ENCODE results near the gene CHCHD1.

Gene CHCHD1

DNA sequence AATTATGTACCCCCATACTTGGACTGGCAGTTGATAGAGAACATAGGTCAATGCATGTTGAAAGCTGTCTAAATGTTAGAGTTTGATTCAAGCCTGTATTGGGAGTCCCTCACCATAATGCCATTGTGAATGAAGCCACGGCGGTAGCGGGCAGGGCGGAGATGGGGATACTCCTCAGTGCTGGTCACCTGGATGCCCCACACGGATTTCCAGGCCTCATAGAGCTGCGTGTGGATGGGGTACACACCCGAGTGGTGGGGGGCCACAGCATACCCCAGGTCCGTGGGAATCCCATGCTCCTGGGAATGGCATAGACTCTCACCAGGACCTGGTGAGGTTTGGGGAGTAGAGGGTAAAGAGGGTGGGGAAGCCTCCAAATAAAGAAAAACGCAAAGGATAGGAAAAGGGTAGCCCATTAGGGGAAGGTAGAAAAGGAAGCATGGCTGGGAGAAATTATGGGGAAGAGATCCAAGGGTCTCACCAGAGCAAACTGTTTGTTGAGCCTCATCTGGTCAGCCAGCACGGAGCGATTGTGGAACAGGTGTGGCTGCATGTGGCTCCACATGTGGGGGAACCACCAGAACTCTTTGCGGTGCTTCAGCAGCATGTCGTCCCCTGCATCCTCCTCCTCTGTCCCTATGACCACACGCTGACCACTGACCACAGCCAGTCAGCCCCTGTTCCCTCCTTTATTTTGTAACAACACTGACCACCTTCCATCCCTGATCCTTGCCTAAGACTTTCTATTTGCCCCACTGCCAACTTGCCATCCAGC is 24.5 kb downstream of the CHCHD1 start:
- peaks cover 94% of the 10 kb centered on the region for H3K36me3 Mint-ChIP-seq (ENCODE audit: low read depth)
- intact Hi-C loops (cut with micrococcal nuclease), result no loop called here
- H3K4me1 Mint-ChIP-seq (ENCODE audit: low read depth), result peaks cover 79% of the 10 kb centered on the region

DNA sequence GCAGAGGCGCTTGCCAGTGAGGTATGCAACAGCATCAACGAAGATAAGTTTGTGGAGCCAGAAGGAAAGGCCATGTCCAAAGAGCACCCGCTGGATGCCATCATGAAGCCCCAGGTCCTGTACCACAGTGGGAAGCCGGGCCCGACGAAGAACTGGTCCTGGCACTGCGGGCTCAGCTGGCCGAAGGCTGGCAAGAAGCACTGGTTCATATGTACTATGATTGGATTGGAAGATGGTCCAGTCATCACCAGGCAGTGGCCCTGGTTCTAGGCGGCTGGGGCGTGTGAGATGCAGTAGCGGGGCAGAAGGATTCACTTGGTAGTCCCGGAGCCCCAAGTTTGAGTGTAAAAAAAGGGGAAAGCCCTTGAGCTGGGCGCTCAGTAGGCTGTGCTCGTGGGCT is 25.6 kb downstream of the CHCHD1 start:
- Mint-ChIP-seq H3K4me3 (peak overlapping the region; percentile 43), H3K27ac (peak overlapping the region; percentile 68), H3K36me3 (ENCODE audit: low read depth) (peaks cover 83% of the 10 kb centered on the region), H3K4me1 (ENCODE audit: low read depth) (peaks cover 77% of the 10 kb centered on the region), H3K27me3 (no peaks in the 10 kb centered on the region), H3K9me3 (no peaks in the 10 kb centered on the region)
- intact Hi-C loops (cut with micrococcal nuclease), result no loop called here

More for the DNA sequence above, 24.5 kb downstream of the CHCHD1 start:
- Mint-ChIP-seq H3K4me3 (peak overlapping the region; percentile 43), H3K9me3 (no peaks in the 10 kb centered on the region), H3K27ac (peak overlapping the region; percentile 68), H3K27me3 (no peaks in the 10 kb centered on the region)

DNA sequence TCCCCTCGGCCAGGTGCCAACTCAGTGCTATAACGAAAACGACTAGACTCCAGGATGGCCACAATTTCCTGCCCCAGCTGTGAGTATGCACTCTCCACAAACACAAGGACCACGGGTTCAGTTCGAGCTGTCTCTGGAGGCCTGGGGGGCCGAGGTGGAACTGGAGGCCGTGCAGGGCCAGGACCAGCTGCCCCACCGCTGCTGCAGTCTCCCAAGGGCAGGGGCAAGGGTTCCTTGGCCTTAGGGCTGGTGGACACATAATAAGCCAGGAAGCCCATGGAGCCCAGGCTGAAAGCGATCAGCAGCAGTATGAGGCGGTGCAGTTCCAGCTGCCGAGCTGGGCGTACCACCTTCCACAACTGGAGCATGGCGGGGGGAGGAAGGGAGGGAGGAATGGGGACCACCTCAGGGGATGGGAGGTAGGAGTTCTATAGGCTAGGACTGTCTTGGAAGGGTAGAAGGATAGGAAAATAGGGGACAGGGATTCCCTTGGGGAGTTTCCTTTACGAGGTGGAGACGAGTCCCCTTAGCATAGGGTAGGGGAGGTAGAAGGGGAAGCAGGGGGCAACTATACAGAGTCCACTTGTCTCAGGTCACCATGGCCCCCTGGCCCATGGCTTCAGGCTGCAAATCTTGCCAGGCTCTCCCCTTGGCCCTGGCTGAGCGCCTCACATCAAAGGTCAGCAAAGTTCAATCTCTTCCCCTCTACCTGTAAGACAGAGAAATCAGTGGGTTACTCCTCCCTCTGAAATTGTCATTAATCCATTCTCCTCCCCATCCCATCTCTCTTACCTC is 26.4 kb downstream of the CHCHD1 start:
- Mint-ChIP-seq H3K4me1 (ENCODE audit: low read depth) (peaks cover 77% of the 10 kb centered on the region), H3K9me3 (no peaks in the 10 kb centered on the region), H3K4me3 (no peak overlapping the region)

DNA sequence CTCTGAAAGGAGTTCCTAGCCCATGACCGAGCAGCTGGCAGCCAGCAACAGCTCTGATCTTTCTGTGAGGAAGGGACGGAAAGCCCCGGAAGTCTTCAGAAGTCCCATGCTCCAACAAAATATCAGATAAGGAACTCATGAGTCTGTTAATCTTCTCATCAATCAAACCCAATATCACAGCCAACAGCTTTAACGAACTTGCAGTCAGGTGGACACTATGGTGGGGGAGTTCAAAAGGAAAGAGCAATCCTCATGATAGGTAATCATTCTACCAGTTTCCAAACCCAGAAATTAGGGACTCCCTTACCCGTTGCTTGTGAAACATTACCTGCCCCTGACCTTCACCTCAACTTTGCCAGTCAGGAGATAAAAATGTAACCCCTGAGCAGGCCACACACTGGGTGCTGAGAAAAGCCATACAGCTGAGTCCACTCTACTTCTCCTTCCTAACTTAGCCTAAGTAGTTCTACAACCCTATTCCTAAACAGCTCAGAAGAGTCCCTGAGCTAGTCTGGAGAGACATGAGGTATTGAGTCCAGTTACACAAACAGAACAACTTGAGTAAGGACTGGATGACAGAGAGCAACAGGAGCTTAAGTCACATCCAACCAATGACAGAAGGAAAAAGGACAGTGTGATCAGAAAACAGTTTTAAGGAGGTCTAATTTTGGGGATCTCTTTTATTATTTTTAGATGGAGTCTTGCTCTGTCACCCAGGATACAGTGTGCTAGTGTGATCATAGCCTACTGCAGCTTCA is 27.4 kb downstream of the CHCHD1 start:
- Mint-ChIP-seq H3K27me3 (no peaks in the 10 kb centered on the region), H3K4me3 (peak overlapping the region; percentile 33), H3K4me1 (ENCODE audit: low read depth) (peaks cover 74% of the 10 kb centered on the region), H3K27ac (peak overlapping the region; percentile 85), H3K9me3 (no peaks in the 10 kb centered on the region), H3K36me3 (ENCODE audit: low read depth) (peaks cover 82% of the 10 kb centered on the region)
- intact Hi-C loops (cut with micrococcal nuclease), result no loop called here

More for the DNA sequence above, 26.4 kb downstream of the CHCHD1 start:
- Mint-ChIP-seq H3K36me3 (ENCODE audit: low read depth) (peaks cover 83% of the 10 kb centered on the region), H3K27me3 (no peaks in the 10 kb centered on the region), H3K27ac (peak overlapping the region; percentile 85)
- intact Hi-C loops (cut with micrococcal nuclease), result no loop called here

DNA sequence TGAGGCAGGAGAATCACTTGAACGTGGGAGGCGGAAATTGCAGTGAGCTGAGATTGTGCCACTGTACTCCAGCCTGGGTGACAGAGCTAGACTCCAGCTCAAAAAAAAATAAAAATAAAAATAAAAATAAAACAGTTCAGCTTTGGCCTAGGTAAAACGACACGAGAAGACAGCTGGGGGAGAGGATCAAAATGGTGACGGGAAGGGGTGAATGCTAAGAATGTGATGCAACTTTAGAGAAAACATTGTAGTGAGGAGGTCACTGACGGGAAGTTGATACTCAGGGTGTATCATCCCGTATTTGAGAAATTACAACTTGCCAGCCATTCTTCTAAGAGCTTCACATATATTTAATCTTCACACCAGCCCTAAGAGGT is 28.5 kb downstream of the CHCHD1 start:
- peaks cover 79% of the 10 kb centered on the region for H3K36me3 Mint-ChIP-seq (ENCODE audit: low read depth)
- intact Hi-C loops (cut with micrococcal nuclease), result loop anchor here (2.0 kb wide), 1 partner anchor 38 kb away; a partner anchor contains a TSS
- H3K27ac Mint-ChIP-seq, result peak overlapping the region; percentile 85
- H3K9me3 Mint-ChIP-seq, result no peaks in the 10 kb centered on the region
- peak overlapping the region; percentile 84 for H3K4me3 Mint-ChIP-seq
- H3K27me3 Mint-ChIP-seq, result no peaks in the 10 kb centered on the region
- H3K4me1 Mint-ChIP-seq (ENCODE audit: low read depth), result peaks cover 77% of the 10 kb centered on the region

DNA sequence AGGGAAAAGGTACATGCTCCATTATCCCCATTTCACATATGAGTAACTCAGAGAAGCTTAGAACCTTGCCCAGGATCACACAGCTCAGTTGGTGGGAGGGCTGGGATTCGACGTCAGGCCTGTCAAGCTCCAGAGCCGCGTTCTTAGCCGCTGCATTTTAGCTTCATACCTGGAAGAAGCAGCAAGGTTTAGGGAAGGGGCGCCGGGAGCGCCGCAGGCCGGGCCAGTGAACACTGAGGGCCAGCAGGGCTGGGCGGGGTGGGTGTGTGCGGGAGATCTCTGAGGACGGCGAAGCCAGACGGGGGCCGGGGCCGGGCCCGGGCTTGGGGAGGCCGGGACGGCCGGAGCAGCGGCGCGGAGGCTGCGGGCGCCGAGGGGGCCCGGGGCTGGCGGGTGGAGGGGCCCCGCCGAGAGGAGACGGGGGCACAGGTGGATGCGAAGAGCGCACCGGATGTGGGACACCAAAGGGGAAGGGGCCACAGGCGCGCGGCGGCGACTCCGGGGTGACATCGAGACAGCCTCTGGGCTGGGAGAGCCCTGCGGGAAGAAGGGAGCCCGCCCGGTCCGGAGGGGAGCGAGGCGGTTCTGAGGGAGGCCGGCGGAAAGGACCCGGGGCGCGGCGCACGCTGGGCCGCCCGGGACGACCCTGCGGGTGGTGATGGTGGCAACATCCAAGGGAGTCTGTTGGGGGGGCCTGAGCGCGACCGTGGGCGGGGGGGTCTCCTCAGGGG is 29.1 kb downstream of the CHCHD1 start:
- H3K4me1 Mint-ChIP-seq (ENCODE audit: low read depth), result peaks cover 74% of the 10 kb centered on the region
- peak overlapping the region; percentile 84 for H3K4me3 Mint-ChIP-seq
- no peaks in the 10 kb centered on the region for H3K9me3 Mint-ChIP-seq
- intact Hi-C loops (cut with micrococcal nuclease), result loop anchor here (2.0 kb wide), 1 partner anchor 38 kb away; a partner anchor contains a TSS
- no peaks in the 10 kb centered on the region for H3K27me3 Mint-ChIP-seq
- peaks cover 74% of the 10 kb centered on the region for H3K36me3 Mint-ChIP-seq (ENCODE audit: low read depth)
- peak overlapping the region; percentile 85 for H3K27ac Mint-ChIP-seq

DNA sequence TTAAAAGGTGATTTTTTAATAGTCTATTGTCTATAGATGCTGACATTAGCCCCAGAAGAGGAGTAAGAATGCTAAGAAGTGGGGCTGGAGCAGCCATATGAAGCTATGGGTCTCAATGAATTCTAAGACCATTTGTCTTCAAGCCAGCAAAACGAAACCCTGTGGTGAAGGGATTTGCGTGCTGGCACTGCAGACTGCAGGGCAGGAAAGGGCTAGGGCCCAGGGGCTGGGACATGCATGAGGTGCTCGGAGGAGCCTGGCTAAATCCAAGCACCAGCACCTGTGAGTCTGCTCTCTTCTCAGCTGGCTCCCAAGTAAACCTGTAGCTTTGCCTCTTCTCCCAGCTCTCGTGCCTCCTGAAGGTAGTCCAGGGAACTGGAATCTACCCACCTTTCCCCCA is 30.8 kb downstream of the CHCHD1 start:
- peaks cover 74% of the 10 kb centered on the region for H3K4me1 Mint-ChIP-seq (ENCODE audit: low read depth)
- intact Hi-C loops (cut with micrococcal nuclease), result no loop called here
- peak overlapping the region; percentile 85 for H3K27ac Mint-ChIP-seq
- peaks cover 69% of the 10 kb centered on the region for H3K36me3 Mint-ChIP-seq (ENCODE audit: low read depth)
- no peak overlapping the region for H3K4me3 Mint-ChIP-seq
- H3K9me3 Mint-ChIP-seq, result no peaks in the 10 kb centered on the region
- no peaks in the 10 kb centered on the region for H3K27me3 Mint-ChIP-seq

DNA sequence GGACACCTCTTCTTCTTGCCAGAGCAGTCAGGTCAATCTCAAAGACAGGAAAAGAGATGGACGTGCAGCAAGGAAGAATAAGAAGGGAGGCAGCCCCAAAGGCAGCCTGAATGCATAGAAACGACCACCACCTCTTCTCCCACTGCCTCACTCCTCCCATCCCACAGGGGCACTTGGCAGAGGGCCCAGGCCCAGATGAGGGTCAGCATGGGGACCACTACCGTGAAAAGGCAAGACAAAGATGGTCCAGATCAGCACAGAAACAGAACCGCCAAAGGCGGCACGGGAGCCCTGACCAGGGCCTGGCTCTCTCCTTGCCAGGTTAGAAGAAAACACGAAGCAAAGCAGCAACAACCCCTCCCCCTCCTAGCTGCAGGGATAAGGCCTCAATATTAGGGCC is 31.5 kb downstream of the CHCHD1 start:
- Mint-ChIP-seq H3K4me3 (no peak overlapping the region), H3K4me1 (ENCODE audit: low read depth) (peaks cover 74% of the 10 kb centered on the region), H3K36me3 (ENCODE audit: low read depth) (peaks cover 67% of the 10 kb centered on the region), H3K9me3 (no peaks in the 10 kb centered on the region), H3K27ac (peak overlapping the region; percentile 85), H3K27me3 (no peaks in the 10 kb centered on the region)
- intact Hi-C loops (cut with micrococcal nuclease), result no loop called here

DNA sequence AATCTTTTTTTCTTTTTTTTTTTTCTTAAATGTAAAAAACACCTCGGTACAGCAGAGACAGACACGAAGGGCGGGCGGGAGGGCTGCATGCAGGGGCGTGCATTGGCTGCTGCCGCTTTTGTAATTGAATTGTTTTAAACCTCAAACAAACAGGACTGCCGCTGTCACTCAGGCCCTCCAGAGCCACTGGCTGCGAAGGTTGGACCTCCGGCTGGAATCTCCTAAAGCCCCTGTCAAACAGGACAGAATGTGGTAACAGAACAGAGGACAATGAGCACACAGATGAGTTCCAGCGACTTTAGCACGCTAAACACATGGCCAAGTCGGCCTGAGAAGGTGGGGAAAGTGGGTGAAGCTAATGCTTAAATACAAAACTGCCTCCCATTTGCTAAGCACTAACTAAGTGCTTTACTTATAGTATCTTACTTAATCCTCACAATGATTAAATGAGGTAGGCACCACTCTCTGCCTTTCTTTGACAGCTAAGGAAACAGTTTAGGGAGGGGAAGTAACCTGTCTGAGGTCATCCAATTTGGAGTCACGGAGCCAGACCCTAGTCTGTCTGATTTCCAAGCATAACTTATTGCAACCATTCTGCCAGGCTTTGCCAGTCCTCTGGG is 32.5 kb downstream of the CHCHD1 start:
- H3K36me3 Mint-ChIP-seq (ENCODE audit: low read depth), result peaks cover 56% of the 10 kb centered on the region
- peak overlapping the region; percentile 7 for H3K27ac Mint-ChIP-seq
- H3K4me1 Mint-ChIP-seq (ENCODE audit: low read depth), result peaks cover 74% of the 10 kb centered on the region
- no peaks in the 10 kb centered on the region for H3K9me3 Mint-ChIP-seq
- H3K4me3 Mint-ChIP-seq, result no peak overlapping the region
- no peaks in the 10 kb centered on the region for H3K27me3 Mint-ChIP-seq
- intact Hi-C loops (cut with micrococcal nuclease), result no loop called here

DNA sequence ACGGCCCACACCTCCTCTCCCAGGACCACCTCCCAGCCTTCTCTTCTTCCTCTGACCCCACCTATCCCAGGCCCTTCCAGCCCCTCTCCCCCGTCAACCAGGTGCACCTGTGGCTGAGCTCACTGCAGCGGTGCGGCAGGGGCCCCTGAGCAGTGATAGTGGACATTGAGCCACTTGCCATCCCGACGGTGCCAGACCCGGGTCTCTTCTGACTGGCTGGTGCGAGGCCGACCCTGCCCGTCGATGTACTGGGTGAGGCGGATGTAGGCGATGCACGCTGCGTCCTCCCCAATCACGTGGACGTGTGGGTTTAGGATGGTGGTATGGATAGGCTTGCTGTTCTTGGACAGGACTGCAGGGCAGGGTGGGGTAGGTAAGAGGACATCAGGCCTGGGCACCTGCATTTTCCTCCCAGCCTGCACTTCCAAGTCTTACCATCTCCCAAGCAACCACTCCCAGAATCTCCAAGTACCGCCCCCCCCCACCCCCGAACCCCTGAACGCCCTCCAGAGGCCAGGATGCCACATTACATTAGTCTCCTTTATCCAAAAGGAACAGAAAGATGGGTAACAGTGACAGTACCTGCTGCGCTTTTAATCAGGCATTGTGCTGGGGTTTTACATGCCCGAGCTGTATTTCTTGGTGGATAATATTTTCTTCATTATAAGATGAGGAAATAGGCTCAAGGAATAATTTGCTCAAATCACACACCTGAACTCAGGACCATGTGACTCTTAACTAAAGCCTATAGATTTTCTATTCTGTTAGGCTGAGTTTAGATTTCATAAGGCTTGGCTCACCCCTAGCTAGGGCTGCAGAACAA is 33.3 kb downstream of the CHCHD1 start:
- H3K27me3 Mint-ChIP-seq, result no peaks in the 10 kb centered on the region
- H3K9me3 Mint-ChIP-seq, result no peaks in the 10 kb centered on the region
- H3K27ac Mint-ChIP-seq, result peak overlapping the region; percentile 87
- peaks cover 74% of the 10 kb centered on the region for H3K4me1 Mint-ChIP-seq (ENCODE audit: low read depth)
- no peak overlapping the region for H3K4me3 Mint-ChIP-seq
- intact Hi-C loops (cut with micrococcal nuclease), result no loop called here
- peaks cover 49% of the 10 kb centered on the region for H3K36me3 Mint-ChIP-seq (ENCODE audit: low read depth)

DNA sequence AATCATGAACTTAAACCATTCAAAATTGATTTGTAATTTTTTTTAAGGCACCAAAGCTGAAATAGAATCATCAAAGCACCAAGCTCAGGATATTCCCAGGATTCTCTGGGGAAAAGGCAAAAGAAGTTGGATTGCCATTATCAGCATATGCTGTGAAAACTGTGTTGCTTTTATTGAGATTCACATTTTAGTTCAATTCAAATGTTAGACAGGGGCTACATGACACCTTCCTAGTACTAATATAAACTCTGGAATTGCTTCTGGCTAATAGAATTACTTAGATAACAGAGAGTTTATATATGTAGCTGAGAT is 33.8 kb downstream of the CHCHD1 start:
- no peaks in the 10 kb centered on the region for H3K9me3 Mint-ChIP-seq
- intact Hi-C loops (cut with micrococcal nuclease), result no loop called here
- H3K36me3 Mint-ChIP-seq (ENCODE audit: low read depth), result peaks cover 43% of the 10 kb centered on the region
- H3K4me3 Mint-ChIP-seq, result peak overlapping the region; percentile 1
- no peaks in the 10 kb centered on the region for H3K27me3 Mint-ChIP-seq
- H3K4me1 Mint-ChIP-seq (ENCODE audit: low read depth), result peaks cover 70% of the 10 kb centered on the region
- H3K27ac Mint-ChIP-seq, result peak overlapping the region; percentile 87

DNA sequence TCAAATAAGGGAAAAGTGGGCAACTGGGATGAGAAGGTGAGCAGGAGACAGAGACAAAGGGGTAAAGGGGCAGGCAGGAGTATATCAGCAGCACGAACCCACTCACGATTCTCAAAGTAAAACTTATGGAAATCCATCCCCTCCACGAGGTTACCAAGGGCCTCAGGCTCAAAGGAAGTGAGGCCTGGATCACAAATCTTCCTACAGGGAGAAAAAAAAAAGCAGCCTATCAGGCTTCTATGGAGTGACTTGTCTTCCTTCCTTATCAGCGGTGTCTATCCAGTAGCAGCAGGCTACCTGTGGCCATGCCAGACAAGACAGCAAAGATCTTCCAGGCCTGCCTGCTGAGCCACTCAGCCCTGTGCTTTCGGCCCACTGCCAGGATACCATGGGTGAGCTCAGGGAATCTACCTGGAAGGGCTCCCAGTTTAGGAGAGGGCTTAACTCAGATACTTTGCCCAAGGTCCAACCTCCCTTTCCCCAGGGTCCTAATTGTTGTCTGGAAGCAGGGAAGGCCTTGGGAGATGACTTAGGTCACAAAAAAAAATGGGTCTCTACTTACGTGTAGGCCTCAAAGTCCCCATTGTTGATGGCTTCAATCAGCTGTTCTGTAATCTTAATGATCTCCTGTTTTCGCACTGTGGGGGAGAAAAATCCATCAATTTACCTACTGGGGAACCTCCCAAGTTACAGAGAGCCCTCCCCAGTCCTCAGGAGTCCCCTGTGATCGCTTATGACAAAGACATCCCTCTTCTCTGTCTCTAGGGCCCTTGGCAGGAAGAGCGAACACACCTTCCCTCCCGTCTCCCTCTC is 35.3 kb downstream of the CHCHD1 start:
- intact Hi-C loops (cut with micrococcal nuclease), result no loop called here
- H3K27ac Mint-ChIP-seq, result peak overlapping the region; percentile 87
- H3K27me3 Mint-ChIP-seq, result no peaks in the 10 kb centered on the region
- H3K9me3 Mint-ChIP-seq, result no peaks in the 10 kb centered on the region
- H3K36me3 Mint-ChIP-seq (ENCODE audit: low read depth), result peaks cover 48% of the 10 kb centered on the region
- peaks cover 70% of the 10 kb centered on the region for H3K4me1 Mint-ChIP-seq (ENCODE audit: low read depth)
- peak overlapping the region; percentile 75 for H3K4me3 Mint-ChIP-seq
